Measurements from ENCODE around the gene MRPL48.
A peak's percentile ranks its signal among the peaks of the same experiment; 100 is the strongest.
"Not testable (repeated sequence)": the region's sequence is repeated elsewhere in the genome, so short reads cannot be mapped to it uniquely, and the experiment has no call there.

Gene MRPL48

GRCh38 chr11:73787643-73788558, at the start of gene MRPL48:
MRPL48 (plus strand) TSS chr11:73787874; CDS start chr11:73787972, 98 bp downstream.
- peak; percentile 93 for DNase-seq

GRCh38 chr11:73743045-73743444, 44.6 kb upstream of the MRPL48 start:
- no peak for DNase-seq

- DNase-seq = no peak
Observed at GRCh38 chr11:73746701-73747100, 41.0 kb upstream of the MRPL48 start.

DNA sequence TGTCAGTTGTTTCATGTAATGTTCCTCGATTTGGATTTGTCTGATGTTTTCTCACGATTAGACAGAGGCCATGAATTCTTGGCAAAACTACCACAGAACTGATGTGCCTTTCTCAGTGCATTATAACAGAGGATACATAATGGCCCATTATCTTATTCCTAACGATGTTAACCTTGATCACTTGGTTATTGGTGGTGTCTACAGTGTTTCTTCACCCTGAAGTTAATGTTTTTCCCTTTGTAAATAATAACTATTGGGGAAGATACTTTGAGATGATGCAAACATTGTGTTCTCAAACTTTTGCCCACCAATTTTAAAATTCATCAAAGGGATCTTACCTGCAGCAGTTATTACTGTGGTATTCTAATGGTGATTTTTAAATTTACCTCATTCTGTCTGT, 39.9 kb upstream of the MRPL48 start:
- DNase-seq = no peak

- DNase-seq = no peak
Observed at GRCh38 chr11:73748300-73748699, 39.4 kb upstream of the MRPL48 start.

GRCh38 chr11:73749118-73749517, 38.6 kb upstream of the MRPL48 start:
- DNase-seq = no peak

DNA sequence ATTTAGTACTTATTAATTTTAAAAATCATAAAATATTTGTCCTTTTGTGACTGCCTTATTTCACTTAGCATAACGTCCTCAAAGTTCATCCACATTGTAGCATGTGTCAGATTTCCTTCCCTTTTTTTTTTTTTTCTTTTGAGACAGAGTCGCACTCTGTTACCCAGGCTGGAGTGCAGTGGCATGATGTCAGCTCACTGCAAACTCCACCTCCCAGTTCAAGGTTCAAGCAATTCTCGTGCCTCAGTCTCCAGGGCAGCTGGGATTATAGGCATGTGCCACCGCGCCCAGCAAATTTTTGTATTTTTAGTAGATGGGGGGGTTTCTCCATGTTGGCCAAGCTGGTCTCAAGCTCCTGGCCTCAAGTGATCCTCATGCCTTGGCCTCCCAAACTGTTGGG, 37.4 kb upstream of the MRPL48 start:
- DNase-seq = no peak

DNA sequence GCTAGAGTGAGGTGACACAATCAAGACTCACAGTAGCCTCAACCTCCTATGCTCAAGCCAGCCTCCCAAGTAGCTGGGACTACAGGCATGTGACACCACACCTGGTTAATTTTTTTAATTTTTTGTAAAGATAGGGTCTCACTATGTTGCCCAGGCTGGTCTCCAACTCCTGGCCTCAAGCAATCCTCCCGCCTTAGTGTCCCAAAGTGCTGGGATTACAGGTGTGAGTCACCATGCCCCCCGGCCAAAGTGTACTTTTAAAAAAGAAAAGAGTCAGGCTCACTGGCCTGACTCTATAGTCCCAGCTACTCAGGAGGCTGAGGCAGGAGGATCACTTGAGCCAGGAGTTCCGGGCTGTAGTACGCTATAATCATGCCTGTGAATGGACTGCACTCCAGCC, 36.8 kb upstream of the MRPL48 start:
- not testable (repeated sequence) for DNase-seq

DNA sequence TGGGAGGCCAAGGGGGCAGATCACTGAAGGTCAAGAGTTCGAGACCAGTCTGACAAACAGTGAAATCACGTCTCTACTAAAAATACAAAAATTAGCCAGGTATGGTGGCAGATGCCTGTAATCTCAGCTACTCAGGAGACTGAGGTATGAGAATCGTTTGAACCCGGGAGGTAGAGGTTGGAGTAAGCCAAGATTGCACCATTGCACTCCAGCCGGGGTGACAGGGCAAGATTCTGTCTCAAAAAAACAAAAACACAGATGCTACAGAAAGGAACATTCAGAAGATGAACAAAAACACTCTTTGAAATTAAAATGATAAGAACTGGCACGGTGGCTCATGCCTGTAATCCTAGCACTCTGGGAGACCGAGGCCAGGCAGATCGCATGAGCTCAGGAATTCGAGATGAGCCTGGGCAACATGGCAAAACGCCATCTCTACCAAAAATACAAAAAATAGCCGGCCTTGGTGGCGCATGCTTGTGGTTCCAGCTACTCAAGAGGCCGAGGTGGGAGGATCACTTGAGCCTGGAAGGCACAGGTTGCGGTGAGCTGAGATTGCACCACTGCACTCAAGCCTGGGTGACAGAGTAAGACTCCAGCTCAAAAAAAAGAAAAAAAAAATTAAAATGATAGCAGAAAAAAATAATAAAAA, 35.3 kb upstream of the MRPL48 start:
- DNase-seq = no peak

- DNase-seq = no peak
Observed at GRCh38 chr11:73752903-73753302, 34.8 kb upstream of the MRPL48 start.

DNA sequence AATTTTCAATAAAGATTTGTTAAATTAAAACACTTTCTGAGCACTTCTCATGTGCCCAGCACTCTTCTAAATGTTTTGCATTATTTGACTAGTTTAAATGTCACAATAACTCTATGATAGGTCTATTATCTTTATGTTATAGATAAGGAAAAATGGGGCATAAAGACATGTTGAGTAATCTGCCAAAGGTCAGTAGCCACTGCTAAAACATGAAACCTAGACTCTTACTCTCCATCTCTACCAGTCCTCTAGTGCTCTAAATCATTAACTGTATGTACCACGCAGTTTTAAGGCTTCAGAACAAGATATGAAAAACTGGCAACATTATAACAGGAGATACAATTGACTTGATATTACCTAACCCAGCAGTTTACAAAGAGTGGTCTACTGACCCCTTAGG, 33.7 kb upstream of the MRPL48 start:
- no peak for DNase-seq

GRCh38 chr11:73755670-73756069, 32.0 kb upstream of the MRPL48 start:
- DNase-seq = no peak

GRCh38 chr11:73757598-73757997, 30.1 kb upstream of the MRPL48 start:
- no peak for DNase-seq

- no peak for DNase-seq
Observed at GRCh38 chr11:73758451-73758850, 29.2 kb upstream of the MRPL48 start.

DNA sequence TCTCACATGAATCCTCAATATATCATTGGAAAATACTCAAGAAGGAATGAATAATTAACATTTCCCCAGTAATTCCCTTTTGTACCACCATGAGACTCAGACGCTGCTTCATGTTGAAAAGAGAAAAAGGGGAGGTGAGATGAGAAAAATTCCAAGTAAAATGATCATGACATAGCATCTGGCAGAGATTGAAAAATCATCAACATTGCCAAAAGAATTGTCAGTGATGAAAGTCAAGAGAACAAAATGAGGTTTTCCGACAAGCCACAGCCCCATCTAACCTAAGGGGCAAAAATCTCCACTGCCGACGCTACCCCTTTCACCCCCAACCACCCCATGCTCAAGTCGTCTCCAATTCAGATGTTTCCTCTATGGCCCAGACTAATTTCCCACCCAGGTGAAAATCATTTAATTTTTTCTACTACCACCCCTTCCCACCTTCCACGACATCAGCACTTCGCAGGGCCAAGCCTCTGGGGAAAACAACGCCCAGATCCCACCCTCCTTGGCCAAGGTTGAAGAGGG, 28.0 kb upstream of the MRPL48 start:
- DNase-seq = no peak

GRCh38 chr11:73760135-73760678, 27.5 kb upstream of the MRPL48 start:
- DNase-seq = no peak

DNA sequence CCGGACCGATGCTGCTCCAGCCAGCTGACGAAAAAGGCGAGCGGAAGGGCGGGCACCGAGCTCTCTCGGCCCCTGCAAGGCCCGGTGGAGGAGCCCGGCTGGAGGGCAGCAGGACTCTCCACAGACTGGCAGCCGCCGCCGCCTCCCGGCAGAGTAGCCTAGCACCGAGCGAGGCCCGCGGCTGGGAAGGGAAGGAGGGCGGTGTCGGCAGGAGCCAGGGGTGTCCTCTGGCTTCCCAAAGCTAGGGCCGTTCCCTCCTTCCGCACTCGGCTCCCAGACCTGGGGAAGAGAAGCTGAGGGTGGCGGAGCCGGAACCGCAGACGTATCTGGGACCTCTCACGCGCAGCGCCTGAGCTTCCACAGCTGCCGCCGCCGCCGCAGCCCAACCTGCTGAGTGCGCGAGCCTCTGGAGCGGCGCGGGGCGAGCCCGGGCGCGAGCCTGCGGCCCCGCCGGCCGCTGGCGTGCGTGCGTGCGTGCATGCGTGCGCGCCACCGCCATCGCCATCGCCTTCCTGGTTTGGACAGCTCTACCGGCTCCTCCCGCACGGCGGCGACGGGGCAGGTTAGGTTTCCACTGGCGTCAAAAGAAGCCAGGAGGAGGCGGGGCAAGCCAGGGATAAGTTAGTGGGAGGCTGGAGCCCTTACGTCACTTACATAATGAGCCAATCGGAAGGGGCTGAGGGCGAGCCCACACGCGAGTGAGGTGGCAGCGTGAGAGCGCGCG, 26.8 kb upstream of the MRPL48 start, which contains the start of gene RAB6A:
TSS of gene RAB6A (minus strand) at position 396 of the 724 bp plus-strand sequence. CDS start 439 bp downstream, outside the sequence.
- DNase-seq = peak; percentile 100

GRCh38 chr11:73761403-73761945, 26.2 kb upstream of the MRPL48 start:
- no peak for DNase-seq

- DNase-seq = no peak
Observed at GRCh38 chr11:73762732-73763131, 24.9 kb upstream of the MRPL48 start.

DNA sequence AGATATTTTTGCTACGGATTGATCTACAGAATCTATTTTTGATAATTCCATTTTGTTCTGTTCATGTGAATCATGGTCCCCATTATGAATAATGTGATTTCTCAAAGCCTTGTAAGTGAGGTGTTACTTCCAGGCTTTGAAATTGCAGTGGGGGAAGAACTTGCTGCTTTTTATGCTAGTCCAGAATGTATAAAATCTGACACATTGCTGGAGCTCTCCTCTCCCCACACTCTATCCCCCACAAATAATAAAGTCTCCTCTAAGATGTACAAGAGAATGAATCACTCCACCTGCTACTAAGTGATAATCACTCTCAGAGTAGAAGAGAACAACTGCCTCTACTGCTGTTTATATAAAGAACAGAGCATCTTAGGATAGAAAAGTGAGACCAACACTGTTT, 20.9 kb upstream of the MRPL48 start:
- DNase-seq = no peak

DNA sequence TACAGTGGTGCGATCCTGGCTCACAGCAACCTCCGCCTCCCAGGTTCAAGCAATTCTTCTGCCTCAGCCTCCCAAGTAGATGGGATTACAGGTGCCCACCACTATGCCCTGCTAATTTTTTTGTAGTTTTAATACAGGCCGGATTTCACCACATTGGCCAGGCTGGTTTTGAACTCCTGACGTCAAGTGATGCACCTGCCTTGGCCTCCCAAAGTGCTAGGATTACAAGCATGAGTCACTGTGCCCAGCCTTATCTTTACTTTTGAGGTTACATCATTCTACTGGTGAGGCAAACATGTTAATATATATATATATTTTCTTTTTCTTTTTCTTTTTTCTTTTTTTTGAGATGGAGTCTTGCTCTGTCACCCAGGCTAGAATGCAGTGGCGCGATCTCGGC, 16.9 kb upstream of the MRPL48 start:
- not testable (repeated sequence) for DNase-seq

DNA sequence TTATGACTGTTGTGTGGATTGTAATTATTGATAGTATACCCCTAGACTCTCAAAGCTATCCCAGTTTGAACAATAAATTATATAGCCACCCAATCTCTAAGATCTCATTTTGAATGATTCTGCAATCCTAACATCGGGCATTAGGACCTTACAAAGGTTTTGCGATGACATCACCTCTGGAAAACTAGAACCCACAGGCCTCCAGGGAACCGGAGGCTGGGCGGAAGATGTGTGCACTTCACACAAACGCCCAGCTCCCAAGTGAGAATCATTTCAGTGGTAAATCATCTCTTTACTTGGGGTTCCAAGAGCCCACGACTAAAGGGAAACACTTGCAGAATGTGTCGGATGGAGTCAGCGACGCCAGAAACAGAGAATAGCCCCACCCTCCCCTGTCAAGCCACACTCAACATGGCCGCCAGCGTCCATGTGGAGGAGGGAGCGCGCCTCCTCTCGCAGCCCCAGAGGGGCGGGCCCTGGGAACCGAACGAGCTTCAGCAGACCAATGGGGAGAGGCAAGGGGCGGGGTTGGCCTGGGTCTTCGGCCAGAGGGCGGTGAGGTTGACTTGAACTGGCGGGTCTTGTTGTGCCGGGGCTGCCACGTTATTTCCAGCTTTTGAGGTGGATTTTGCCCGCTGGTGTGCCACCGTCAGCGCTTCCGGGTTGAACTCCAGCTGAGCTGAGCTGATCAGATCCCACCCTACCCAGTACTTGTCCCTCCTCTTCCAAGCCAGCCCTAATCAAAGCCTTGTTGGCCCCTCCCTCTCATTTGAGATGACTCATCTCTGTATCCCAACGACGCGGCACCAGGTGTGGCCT, 8.4 kb upstream of the MRPL48 start:
- DNase-seq = peak; percentile 99
